Left lung (tissue), 10 donors: ENCODE results near the gene STIM1. TPM values are rescaled to one million over a fixed set of nuclear protein-coding genes. Genes with fewer than 3 reads are reported as not detected.

Experiments
- ATAC-seq: fragments of 200-7000 bp; cut with Tn5 transposase; one replicate; pipeline ENCODE4 v1.9.1; 2020; ENCODE audit warnings: moderate library complexity
- DNase-seq, 4 donors: peaks; one replicate each; pipeline ENCODE4 v3.0.0-alpha.2; 2013 to 2020
- H3K27ac ChIP-seq, 2 donors: fragments of 200-600 bp; sonication (generic) in 1 of 2; one replicate each; pipeline versions ENCODE4 v1.5.0 to v1.8.0; 2020 to 2021
- H3K27me3 ChIP-seq, 2 donors: fragments of 200-600 bp; sonication (generic) in 1 of 2; one replicate each; pipeline versions ENCODE4 v1.5.0 to v1.8.0; 2020 to 2021
- H3K36me3 ChIP-seq, 2 donors: fragments of 200-600 bp; sonication (generic) in 1 of 2; one replicate each; pipeline versions ENCODE4 v1.5.0 to v1.8.0; 2020 to 2021
- H3K4me1 ChIP-seq, 2 donors: fragments of 200-600 bp; one replicate each; pipeline ENCODE4 v1.8.0; 2021
- H3K4me3 ChIP-seq, 2 donors: fragments of 200-600 bp; sonication (generic) in 1 of 2; one replicate each; pipeline versions ENCODE4 v1.5.0 to v1.8.0; 2020 to 2021; ENCODE audit warnings: mild to moderate bottlenecking in 1 of 2
- H3K9me3 ChIP-seq, 2 donors: fragments of 200-600 bp; sonication (generic) in 1 of 2; one replicate each; pipeline versions ENCODE4 v1.5.0 to v1.8.0; 2020 to 2021
- CTCF ChIP-seq, 2 donors: fragments of 200-600 bp; sonication (generic) in 1 of 2; IDR thresholded peaks; one replicate each; pipeline versions ENCODE4 v1.5.0 to v1.8.0; 2021; ENCODE audit warnings: antibody characterized with exemption in 2 of 2
- intact Hi-C, 2 donors: fragments of 100-400 bp; cut with DNase I; formaldehyde crosslinking; loops; one replicate each; pipeline versions ENCODE4 v1.11.2 to v1.14.2; 2022
- polyA plus RNA-seq, 6 donors: library from polyadenylated mRNA; unstranded; fragments of 120-200 nt; gene quantifications; one replicate each; pipeline ENCODE4 v1.2.1, GENCODE V29; 2013; ENCODE audit not compliant: insufficient read length in 6 of 6
- total RNA-seq, 2 donors: library from RNA; stranded (reverse); fragmentation: NEBNext Ultra II Directional; extraction: Animal tissue kit (Norgen Biotek cat#: 25700); gene quantifications; one replicate each; pipeline ENCODE4 v1.2.1, GENCODE V29; 2021
- donor health status: DM: no; HTN: yes; CAD: no.
- donor health status: DM: no; HTN: no; CAD: no.

The STIM1 gene
- total and polyA plus RNA-seq, 8 donors = 38.9 to 56.0 (median 49.8) TPM

- TF ChIP-seq CTCF (IDR thresholded peaks at IDR 0.05) = no peak
- Histone ChIP-seq H3K36me3 (no peaks in the 10 kb centered on the region), H3K9me3 (no peaks in the 10 kb centered on the region), H3K27ac (peak overlapping the region; percentile 23 to 26), H3K4me1 (peaks cover 9 to 50% of the 10 kb centered on the region in 2 donors), H3K27me3 (no peaks in the 10 kb centered on the region), H3K4me3 (no peak overlapping the region)
- ATAC-seq (peak; percentile 34), DNase-seq (no peak)
- intact Hi-C loops = no loop called here
These were observed 22.1 kb downstream of the STIM1 start for GRCh38 chr11:3877364-3878257.

- Histone ChIP-seq H3K27me3 (no peaks in the 10 kb centered on the region), H3K4me1 (peaks cover 9 to 50% of the 10 kb centered on the region in 2 donors), H3K9me3 (no peaks in the 10 kb centered on the region), H3K36me3 (no peaks in the 10 kb centered on the region), H3K4me3 (no peak overlapping the region), H3K27ac (peak overlapping the region; percentile 23 to 26)
- DNase-seq (no peak), ATAC-seq (no peak)
- TF ChIP-seq CTCF (IDR thresholded peaks at IDR 0.05) = no peak
- intact Hi-C loops = no loop called here
These were observed 22.8 kb downstream of the STIM1 start for GRCh38 chr11:3878258-3878584.

GRCh38 chr11:3879216-3879966 lies 23.9 kb downstream of the STIM1 start:
- intact Hi-C loops = no loop called here
- no peak for ATAC-seq
- peak overlapping the region; percentile 34 to 43 for H3K27ac ChIP-seq

GRCh38 chr11:3879967-3880542 lies 24.6 kb downstream of the STIM1 start:
- Histone ChIP-seq H3K27ac (peak overlapping the region; percentile 34 to 43), H3K4me3 (no peak overlapping the region), H3K27me3 (no peaks in the 10 kb centered on the region), H3K4me1 (peaks cover 9 to 54% of the 10 kb centered on the region in 2 donors), H3K36me3 (no peaks in the 10 kb centered on the region), H3K9me3 (no peaks in the 10 kb centered on the region)
- intact Hi-C loops = no loop called here
- DNase-seq (no peak), ATAC-seq (peak; percentile 83)
- TF ChIP-seq CTCF (IDR thresholded peaks at IDR 0.05) = no peak

More at GRCh38 chr11:3879216-3879966, 23.9 kb downstream of the STIM1 start:
- peaks cover 9 to 54% of the 10 kb centered on the region in 2 donors for H3K4me1 ChIP-seq
- H3K27me3 ChIP-seq = no peaks in the 10 kb centered on the region
- H3K36me3 ChIP-seq = no peaks in the 10 kb centered on the region
- H3K9me3 ChIP-seq = no peaks in the 10 kb centered on the region
- DNase-seq = no peak
- no peak overlapping the region for H3K4me3 ChIP-seq
- TF ChIP-seq CTCF (IDR thresholded peaks at IDR 0.05) = no peak

- Histone ChIP-seq H3K9me3 (no peaks in the 10 kb centered on the region), H3K4me1 (peaks cover 9 to 56% of the 10 kb centered on the region in 2 donors), H3K27me3 (no peaks in the 10 kb centered on the region), H3K27ac (peak overlapping the region; percentile 34 to 43), H3K36me3 (no peaks in the 10 kb centered on the region), H3K4me3 (no peak overlapping the region)
- ATAC-seq = no peak
- intact Hi-C loops = no loop called here
- no peak for DNase-seq
- no peak for TF ChIP-seq CTCF (IDR thresholded peaks at IDR 0.05)
These were observed 25.3 kb downstream of the STIM1 start for GRCh38 chr11:3880724-3881123.
